Muscle layer of colon (tissue), 2 donors: ENCODE data around the gene SBF1.

Experiments used
- H3K27ac ChIP-seq: one replicate; pipeline ENCODE4 v1.7.0; 2013; ENCODE audit warnings: low read depth, mild to moderate bottlenecking, low read length, moderate library complexity
- H3K27me3 ChIP-seq, 2 donors: one replicate each; pipeline ENCODE4 v1.7.0; 2013; ENCODE audit warnings: low read length in 2 of 2, mild to moderate bottlenecking in 2 of 2; ENCODE audit not compliant: insufficient read depth in 2 of 2, control insufficient read depth in 1 of 2
- H3K36me3 ChIP-seq: one replicate; pipeline ENCODE4 v1.7.0; 2013; ENCODE audit warnings: mild to moderate bottlenecking, low read length; ENCODE audit not compliant: insufficient read depth
- H3K4me1 ChIP-seq: one replicate; pipeline ENCODE4 v1.7.0; 2013; ENCODE audit warnings: mild to moderate bottlenecking, low read length; ENCODE audit not compliant: insufficient read depth
- H3K4me3 ChIP-seq, 2 donors: one replicate each; pipeline ENCODE4 v1.7.0; 2013; ENCODE audit warnings: low read length in 2 of 2, low read depth in 1 of 2, mild to moderate bottlenecking in 1 of 2, moderate library complexity in 1 of 2
- H3K9ac ChIP-seq: one replicate; pipeline ENCODE4 v1.7.0; 2013; ENCODE audit warnings: low read length
- H3K9me3 ChIP-seq: one replicate; pipeline ENCODE4 v1.7.0; 2013; ENCODE audit warnings: mild to moderate bottlenecking, low read length
- donor health status: abdominal sarcoma.
- donor health status: Adenocarcinoma of cecum.

Gene SBF1

GRCh38 chr22:50481045-50481439 is 6.2 kb upstream of the SBF1 start:
- Histone ChIP-seq H3K4me1 (no peaks in the 10 kb centered on the region), H3K4me3 (no peak overlapping the region), H3K36me3 (no peaks in the 10 kb centered on the region), H3K27ac (no peak overlapping the region), H3K27me3 (peaks cover 11 to 47% of the 10 kb centered on the region in 2 donors), H3K9me3 (no peaks in the 10 kb centered on the region), H3K9ac (no peak overlapping the region)

- Histone ChIP-seq H3K27ac (no peak overlapping the region), H3K4me3 (no peak overlapping the region), H3K27me3 (peaks cover 11 to 47% of the 10 kb centered on the region in 2 donors), H3K9me3 (no peaks in the 10 kb centered on the region), H3K9ac (no peak overlapping the region), H3K36me3 (no peaks in the 10 kb centered on the region), H3K4me1 (peaks cover 6% of the 10 kb centered on the region)
These were observed 4.9 kb upstream of the SBF1 start for GRCh38 chr22:50479721-50480120.

GRCh38 chr22:50477923-50478322 is 3.1 kb upstream of the SBF1 start:
- H3K27ac ChIP-seq, result no peak overlapping the region
- H3K9ac ChIP-seq, result no peak overlapping the region
- peaks cover 11 to 32% of the 10 kb centered on the region in 2 donors for H3K27me3 ChIP-seq
- H3K4me1 ChIP-seq, result peaks cover 15% of the 10 kb centered on the region
- H3K4me3 ChIP-seq, result no peak overlapping the region
- no peaks in the 10 kb centered on the region for H3K9me3 ChIP-seq
- no peaks in the 10 kb centered on the region for H3K36me3 ChIP-seq

GRCh38 chr22:50476868-50477267 is 2.0 kb upstream of the SBF1 start:
- peaks cover 11 to 22% of the 10 kb centered on the region in 2 donors for H3K27me3 ChIP-seq
- H3K9me3 ChIP-seq, result no peaks in the 10 kb centered on the region
- H3K4me1 ChIP-seq, result peaks cover 24% of the 10 kb centered on the region
- H3K27ac ChIP-seq, result no peak overlapping the region
- H3K4me3 ChIP-seq, result no peak overlapping the region
- H3K9ac ChIP-seq, result no peak overlapping the region
- no peaks in the 10 kb centered on the region for H3K36me3 ChIP-seq

DNA sequence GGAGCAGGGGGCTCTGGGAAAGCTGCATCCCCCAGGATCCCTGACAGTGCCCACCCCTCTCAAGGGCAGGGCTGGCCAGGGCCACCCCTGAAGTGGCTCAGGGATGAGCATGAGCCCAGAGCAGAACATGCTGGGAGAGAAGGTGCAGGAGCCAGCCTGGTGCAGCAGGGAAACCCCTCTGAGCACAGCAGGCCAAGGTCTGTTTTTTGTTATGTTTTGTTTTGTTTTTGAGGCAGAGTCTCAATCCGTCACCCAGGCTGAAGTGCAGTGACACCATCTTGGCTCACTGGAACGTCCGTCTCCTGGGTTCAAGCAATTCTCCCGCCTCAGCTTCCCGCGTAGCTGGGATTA is 792 bp upstream of the SBF1 start:
- peaks cover 10 to 11% of the 10 kb centered on the region in 2 donors for H3K27me3 ChIP-seq
- H3K27ac ChIP-seq, result peak overlapping the region; percentile 58
- peak overlapping the region; percentile 60 to 71 for H3K4me3 ChIP-seq
- H3K36me3 ChIP-seq, result no peaks in the 10 kb centered on the region
- H3K9ac ChIP-seq, result peak overlapping the region; percentile 49
- peaks cover 28% of the 10 kb centered on the region for H3K4me1 ChIP-seq
- no peaks in the 10 kb centered on the region for H3K9me3 ChIP-seq

- Histone ChIP-seq H3K4me3 (peak overlapping the region; percentile 71 to 79), H3K4me1 (peaks cover 38% of the 10 kb centered on the region)
These were observed 772 bp downstream of the SBF1 start for GRCh38 chr22:50473855-50474671.

GRCh38 chr22:50473088-50473487 is 1.7 kb downstream of the SBF1 start:
- Histone ChIP-seq H3K9ac (peak overlapping the region; percentile 68), H3K9me3 (no peaks in the 10 kb centered on the region), H3K4me1 (peaks cover 40% of the 10 kb centered on the region), H3K27ac (no peak overlapping the region), H3K36me3 (no peaks in the 10 kb centered on the region), H3K4me3 (peak overlapping the region; percentile 71 to 79), H3K27me3 (no peaks in the 10 kb centered on the region)

More at GRCh38 chr22:50473855-50474671, 772 bp downstream of the SBF1 start:
- Histone ChIP-seq H3K27me3 (no peaks in the 10 kb centered on the region), H3K9me3 (no peaks in the 10 kb centered on the region), H3K27ac (peak overlapping the region; percentile 68), H3K9ac (peak overlapping the region; percentile 68), H3K36me3 (no peaks in the 10 kb centered on the region)

DNA sequence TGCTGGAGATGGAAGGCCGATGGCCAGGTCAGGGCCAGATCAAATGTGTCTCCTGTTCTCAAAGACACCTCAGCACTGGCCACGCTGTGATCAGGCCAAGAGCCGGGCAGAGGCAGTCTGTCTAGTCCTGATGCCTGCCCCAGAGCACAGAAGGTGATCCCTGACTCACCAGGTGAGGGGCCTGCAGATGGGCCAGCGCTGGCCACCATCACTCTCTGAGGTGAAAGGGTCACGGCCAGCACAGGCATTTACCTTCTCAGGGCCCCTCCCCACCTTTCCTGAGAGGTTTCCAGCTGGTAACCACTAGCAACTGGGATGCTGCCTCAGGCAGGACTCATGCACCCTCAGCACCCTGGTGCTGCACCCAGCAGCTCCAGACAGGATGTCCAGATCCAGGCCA is 2.9 kb downstream of the SBF1 start:
- Histone ChIP-seq H3K36me3 (peaks cover 5% of the 10 kb centered on the region), H3K4me1 (peaks cover 40% of the 10 kb centered on the region), H3K9me3 (no peaks in the 10 kb centered on the region), H3K4me3 (no peak overlapping the region), H3K9ac (no peak overlapping the region), H3K27ac (no peak overlapping the region), H3K27me3 (no peaks in the 10 kb centered on the region)

- no peak overlapping the region for H3K27ac ChIP-seq
These were observed 3.5 kb downstream of the SBF1 start for GRCh38 chr22:50471197-50471847.

DNA sequence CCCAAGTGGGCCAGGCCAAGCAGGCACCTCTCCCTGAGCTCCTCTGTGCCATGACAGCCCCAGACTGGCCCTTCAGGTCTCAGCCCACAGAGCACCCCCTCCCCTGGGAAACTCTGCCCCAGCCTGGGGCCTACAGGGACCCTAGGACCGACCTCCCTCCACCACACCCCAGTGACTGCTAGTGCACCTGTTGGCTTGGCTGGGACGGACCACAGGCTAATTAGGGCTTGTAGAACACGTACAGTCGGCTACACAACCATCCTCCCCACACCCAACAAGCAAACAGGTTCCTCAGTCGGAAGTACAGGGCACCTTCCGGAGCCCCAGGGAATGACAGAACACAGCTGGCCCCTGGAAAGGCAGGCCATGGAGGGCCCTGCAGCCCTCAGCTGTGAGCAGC is 4.3 kb downstream of the SBF1 start:
- Histone ChIP-seq H3K4me1 (peaks cover 38% of the 10 kb centered on the region), H3K9ac (no peak overlapping the region), H3K27ac (no peak overlapping the region), H3K9me3 (no peaks in the 10 kb centered on the region), H3K4me3 (no peak overlapping the region), H3K36me3 (peaks cover 19% of the 10 kb centered on the region), H3K27me3 (no peaks in the 10 kb centered on the region)

More at GRCh38 chr22:50471197-50471847, 3.5 kb downstream of the SBF1 start:
- peaks cover 11% of the 10 kb centered on the region for H3K36me3 ChIP-seq
- H3K9me3 ChIP-seq, result no peaks in the 10 kb centered on the region
- no peak overlapping the region for H3K9ac ChIP-seq
- H3K4me3 ChIP-seq, result no peak overlapping the region
- H3K4me1 ChIP-seq, result peaks cover 40% of the 10 kb centered on the region
- no peaks in the 10 kb centered on the region for H3K27me3 ChIP-seq

GRCh38 chr22:50469377-50470305 is 5.2 kb downstream of the SBF1 start:
- Histone ChIP-seq H3K4me3 (no peak overlapping the region), H3K27ac (no peak overlapping the region), H3K36me3 (peaks cover 28% of the 10 kb centered on the region), H3K9me3 (no peaks in the 10 kb centered on the region), H3K9ac (no peak overlapping the region), H3K4me1 (peaks cover 34% of the 10 kb centered on the region), H3K27me3 (no peaks in the 10 kb centered on the region)
